Keratinocyte (primary cell): ENCODE measurements around the gene SEC14L1. TPM values are rescaled to one million over a fixed set of nuclear protein-coding genes. Genes with fewer than 3 reads are reported as not detected.

Experiments
- DNase-seq: peaks from one replicate; pipeline ENCODE4 v3.0.0-alpha.2; 2011; ENCODE audit warnings: low read depth, missing footprints, low spot score
- FAIRE-seq: peaks from 2 replicates; lab custom pipeline; 2011; peaks lifted over from hg19 to GRCh38; lab: Jason Lieb, UNC
- H2AFZ ChIP-seq: 2 replicates; pipeline ENCODE4 v1.6.0; 2012; ENCODE audit warnings: low read length, control low read depth, inconsistent platforms; ENCODE audit not compliant: control insufficient read depth
- H3K27ac ChIP-seq: 2 replicates; pipeline ENCODE4 v1.5.1; 2011; ENCODE audit warnings: low read length; ENCODE audit not compliant: control insufficient read depth, insufficient read depth
- H3K27me3 ChIP-seq: 3 replicates; pipeline ENCODE4 v1.6.0; 2011; ENCODE audit warnings: low read length; ENCODE audit not compliant: control insufficient read depth, insufficient read depth; ENCODE audit errors: extremely low read depth
- H3K36me3 ChIP-seq, 2 experiments: 2 replicates in 1 of 2; 3 replicates in 1 of 2; pipeline ENCODE4 v1.5.1; 2011; ENCODE audit warnings: low read length in 2 of 2, mild to moderate bottlenecking in 1 of 2; ENCODE audit not compliant: control insufficient read depth in 2 of 2, insufficient read depth in 2 of 2; ENCODE audit errors: extremely low read depth in 1 of 2
- H3K4me1 ChIP-seq: 3 replicates; pipeline ENCODE4 v1.5.1; 2011; ENCODE audit warnings: low read length; ENCODE audit not compliant: control insufficient read depth, insufficient read depth; ENCODE audit errors: extremely low read depth
- H3K4me2 ChIP-seq: 3 replicates; pipeline ENCODE4 v1.6.0; 2011; ENCODE audit warnings: low read depth, low read length; ENCODE audit not compliant: control insufficient read depth, insufficient read depth; ENCODE audit errors: extremely low read depth
- H3K4me3 ChIP-seq, 3 experiments: fragments of 200-600 bp in 1 of 3; sonication (generic) in 1 of 3; 2 replicates in 2 of 3; 3 replicates in 1 of 3; pipeline ENCODE4 v1.5.1; 2011 to 2016; ENCODE audit warnings: low read length in 3 of 3, mild to moderate bottlenecking in 3 of 3, control low read depth in 2 of 3, inconsistent platforms in 1 of 3, low read depth in 1 of 3, mixed read lengths in 1 of 3, mixed run types in 1 of 3, moderate library complexity in 1 of 3; ENCODE audit not compliant: control insufficient read depth in 2 of 3, insufficient read depth in 2 of 3; ENCODE audit errors: extremely low read depth in 1 of 3
- H3K79me2 ChIP-seq: 2 replicates; pipeline ENCODE4 v1.6.0; 2012; ENCODE audit warnings: low read length; ENCODE audit not compliant: control insufficient read depth, insufficient read depth
- H3K9ac ChIP-seq: 3 replicates; pipeline ENCODE4 v1.6.0; 2011; ENCODE audit warnings: low read length; ENCODE audit not compliant: control insufficient read depth, insufficient read depth; ENCODE audit errors: extremely low read depth
- H3K9me1 ChIP-seq: 3 replicates; pipeline ENCODE4 v1.6.0; 2011; ENCODE audit warnings: low read length; ENCODE audit not compliant: control insufficient read depth, insufficient read depth; ENCODE audit errors: extremely low read depth
- H3K9me3 ChIP-seq: 2 replicates; pipeline ENCODE4 v1.5.1; 2012; ENCODE audit warnings: low read depth, low read length; ENCODE audit not compliant: control insufficient read depth
- H4K20me1 ChIP-seq: 3 replicates; pipeline ENCODE4 v1.6.0; 2011; ENCODE audit warnings: low read length; ENCODE audit not compliant: control insufficient read depth, insufficient read depth; ENCODE audit errors: extremely low read depth
- CTCF ChIP-seq, 3 experiments: IDR thresholded peaks in 1 of 3; conservative IDR thresholded peaks in 1 of 3; optimal IDR thresholded peaks in 1 of 3; 2 replicates in 2 of 3; 3 replicates in 1 of 3; pipeline versions ENCODE3 to v1.5.1; 2011; ENCODE audit warnings: low read length in 3 of 3, mild to moderate bottlenecking in 3 of 3, moderate library complexity in 2 of 3, control low read depth in 1 of 3, inconsistent platforms in 1 of 3; ENCODE audit not compliant: insufficient read depth in 2 of 3; ENCODE audit errors: extremely low read depth in 1 of 3
- EZH2 ChIP-seq: IDR thresholded peaks from one replicate; pipeline ENCODE4 v1.6.1; 2012; ENCODE audit warnings: inconsistent platforms, mild to moderate bottlenecking, low read length, moderate library complexity
- dilution Hi-C: fragments of 300-500 bp; cut with MboI; formaldehyde crosslinking; loops from one replicate; pipeline ENCODE4 v1.7.0; 2020; ENCODE audit warnings: low sequenced_read_pairs; ENCODE audit not compliant: extremely low pct_ligation_motif_present
- polyA plus RNA-seq, 5 experiments: library from polyadenylated mRNA; depleted of rRNA in 3 of 5; stranded (reverse) in 3 of 5; stranded (forward) in 1 of 5; unstranded in 1 of 5; fragments of >200 nt; gene quantifications; 1 replicate in 1 of 5; 2 replicates in 3 of 5; 3 replicates in 1 of 5; pipeline versions ENCODE4 v1.2.1 to v1.2.3, GENCODE V29; 2011 to 2012; ENCODE audit warnings: missing spikeins in 2 of 5, low read depth in 1 of 5, low replicate concordance in 1 of 5

Gene SEC14L1
- polyA plus RNA-seq, 1 donor (not counting 4 experiments of a cell fraction or from before 2014, with no cell fraction given) = 35.6 TPM

GRCh38 chr17:77208856-77209255 lies 68.1 kb downstream of the SEC14L1 start:
- no peaks in the 10 kb centered on the region for H3K79me2 ChIP-seq
- dilution Hi-C loops = no loop called here
- no peaks in the 10 kb centered on the region for H3K9me1 ChIP-seq
- no peak overlapping the region for H3K9ac ChIP-seq
- TF ChIP-seq EZH2 = no peak
- no peak for TF ChIP-seq CTCF (optimal IDR thresholded peaks at IDR 0.05 in 1 of 3, IDR thresholded peaks at IDR 0.05 in 1 of 3, conservative IDR thresholded peaks at IDR 0.05 in 1 of 3; ENCODE audit: extremely low read depth in 1 of 3, insufficient read depth in 2 of 3, low read length in 3 of 3)
- H3K9me3 ChIP-seq = no peaks in the 10 kb centered on the region
- no peaks in the 10 kb centered on the region for H3K4me1 ChIP-seq
- no peak overlapping the region for H2AFZ ChIP-seq
- H3K27me3 ChIP-seq = no peaks in the 10 kb centered on the region
- H3K36me3 ChIP-seq = peaks cover 35 to 43% of the 10 kb centered on the region in 2 experiments
- DNase-seq (no peak), FAIRE-seq (no peak)
- H3K27ac ChIP-seq = no peak overlapping the region
- H3K4me3 ChIP-seq = no peak overlapping the region
- H4K20me1 ChIP-seq = no peaks in the 10 kb centered on the region
- H3K4me2 ChIP-seq = no peak overlapping the region

- Histone ChIP-seq H3K9me3 (no peaks in the 10 kb centered on the region), H3K27me3 (no peaks in the 10 kb centered on the region), H3K27ac (no peak overlapping the region), H3K9me1 (no peaks in the 10 kb centered on the region), H2AFZ (no peak overlapping the region), H3K4me3 (no peak overlapping the region), H3K36me3 (peaks cover 35 to 43% of the 10 kb centered on the region in 2 experiments), H3K9ac (no peak overlapping the region), H3K4me2 (no peak overlapping the region), H3K79me2 (no peaks in the 10 kb centered on the region), H3K4me1 (no peaks in the 10 kb centered on the region), H4K20me1 (no peaks in the 10 kb centered on the region)
- dilution Hi-C loops = no loop called here
- TF ChIP-seq EZH2 (no peak), CTCF (optimal IDR thresholded peaks at IDR 0.05 in 1 of 3, IDR thresholded peaks at IDR 0.05 in 1 of 3, conservative IDR thresholded peaks at IDR 0.05 in 1 of 3; ENCODE audit: extremely low read depth in 1 of 3, insufficient read depth in 2 of 3, low read length in 3 of 3) (no peak)
- DNase-seq (no peak), FAIRE-seq (no peak)
Observed at GRCh38 chr17:77209330-77209748, 68.6 kb downstream of the SEC14L1 start.
